ENCODE data around the gene TTLL5.

TTLL5 gene

DNA sequence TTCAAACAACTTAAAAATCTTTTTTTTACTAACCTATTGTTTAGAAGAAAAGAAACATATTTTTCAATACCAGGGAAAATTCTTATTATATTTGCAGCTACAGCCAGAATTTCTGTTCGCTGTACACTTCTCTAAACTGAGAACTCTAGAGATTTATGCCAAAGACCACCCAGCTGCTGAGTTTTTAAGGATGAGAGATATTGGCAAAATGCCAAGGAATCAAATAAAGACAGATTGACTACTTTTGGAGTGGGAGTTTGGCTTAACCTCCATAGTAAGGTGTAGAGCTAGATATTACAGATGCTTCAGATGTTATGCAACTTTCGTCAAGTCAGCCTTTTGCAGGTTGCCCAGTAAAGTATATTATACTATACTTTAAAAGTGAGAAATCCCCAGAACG is 71.8 kb downstream of the TTLL5 start:
- DNase-seq (ENCODE audit: low read depth) = no peak

- no peak for DNase-seq (ENCODE audit: low read depth)
Measured at GRCh38 chr14:75734854-75735253, 73.8 kb downstream of the TTLL5 start.

DNA sequence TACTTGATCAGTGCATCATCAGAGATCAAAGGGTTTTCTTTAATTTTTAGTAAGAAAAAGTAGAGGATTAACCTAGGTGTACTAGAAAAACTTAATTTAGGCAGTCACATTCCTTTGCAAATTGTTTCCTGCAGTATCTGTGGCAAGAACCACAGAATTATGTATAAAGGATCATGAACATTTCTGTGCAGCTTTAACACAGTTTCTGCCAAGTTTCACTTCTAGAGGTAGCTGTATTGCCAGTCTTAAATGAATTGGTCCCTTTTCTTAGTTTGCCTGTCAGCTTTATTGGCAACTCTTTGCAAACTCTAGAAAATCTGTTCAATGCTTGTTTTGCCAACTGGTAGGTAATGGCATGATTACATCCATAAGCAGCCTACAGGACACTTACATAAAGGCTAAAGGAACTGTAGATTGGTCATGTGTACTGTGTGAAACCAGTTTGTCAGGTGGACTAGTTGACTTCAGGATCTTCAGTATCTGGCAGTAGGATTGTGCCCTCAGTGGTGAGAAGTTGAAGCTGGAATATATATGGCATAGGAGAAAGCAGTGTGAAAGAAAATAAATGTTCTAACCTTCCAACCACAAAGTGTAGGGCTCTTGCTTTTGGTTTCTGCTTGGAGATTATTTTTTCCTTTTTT is 75.9 kb downstream of the TTLL5 start:
- no peak for DNase-seq (ENCODE audit: low read depth)

- no peak for DNase-seq (ENCODE audit: low read depth)
Measured at GRCh38 chr14:75738192-75738591, 77.1 kb downstream of the TTLL5 start.

GRCh38 chr14:75742867-75743266 is 81.8 kb downstream of the TTLL5 start:
- DNase-seq (ENCODE audit: low read depth) = no peak

DNA sequence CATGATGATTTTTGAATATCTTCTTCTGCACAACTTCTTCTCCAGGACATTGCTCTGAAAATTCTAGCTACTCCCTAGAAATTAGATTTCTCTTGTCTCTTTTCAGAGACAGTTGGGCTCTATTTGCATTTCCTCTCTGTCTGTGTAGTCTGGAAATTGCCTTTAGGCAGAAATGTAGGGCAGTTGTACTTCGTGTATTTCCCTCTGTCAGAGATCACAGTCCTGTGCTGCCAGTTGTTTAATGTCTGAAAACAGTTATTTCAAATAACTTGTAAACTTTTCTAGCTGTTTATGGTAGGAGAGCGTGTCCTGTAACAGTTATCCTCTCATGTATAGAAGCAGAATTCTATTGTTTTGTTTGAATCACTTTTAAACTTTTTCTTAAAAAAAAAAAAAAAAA is 86.9 kb downstream of the TTLL5 start:
- no peak for DNase-seq (ENCODE audit: low read depth)

DNA sequence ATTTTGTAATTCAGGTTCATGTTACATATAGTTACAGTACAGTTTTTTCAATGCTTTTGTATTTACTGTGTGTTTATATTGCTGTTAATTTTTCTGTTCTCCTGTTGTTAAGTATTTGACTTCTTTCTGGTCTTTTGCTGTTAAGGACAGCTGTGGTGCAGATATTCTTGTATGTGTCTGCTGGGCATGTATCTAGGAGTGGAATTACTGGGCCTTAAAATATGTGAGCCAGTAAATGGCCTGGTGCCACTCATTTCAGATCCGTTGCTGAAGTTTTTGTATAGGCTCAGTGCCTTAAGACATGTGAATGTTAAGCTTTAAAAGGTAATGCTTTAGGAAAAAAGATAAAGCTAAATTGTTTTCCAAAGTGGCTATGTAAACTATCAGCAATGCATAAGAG is 87.3 kb downstream of the TTLL5 start:
- DNase-seq (ENCODE audit: low read depth) = no peak

DNA sequence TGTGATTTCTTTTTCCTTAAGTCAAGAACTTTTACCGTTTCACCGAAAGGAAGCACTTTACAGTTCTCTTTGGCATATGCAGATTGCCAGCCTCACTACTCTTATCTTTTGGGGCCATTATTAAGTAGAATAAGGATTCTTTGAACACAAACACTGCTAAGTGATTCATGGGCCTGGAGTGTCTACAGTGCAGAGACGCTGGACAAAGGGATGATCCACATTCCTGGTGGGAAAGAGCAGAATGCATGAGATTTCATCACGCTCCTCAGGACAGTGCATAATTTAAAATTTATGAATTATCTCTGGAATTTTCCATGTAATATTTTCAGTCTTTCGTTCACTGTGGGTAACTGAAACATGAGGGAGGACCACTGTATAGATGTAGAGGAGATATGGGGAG is 90.2 kb downstream of the TTLL5 start:
- no peak for DNase-seq (ENCODE audit: low read depth)

DNA sequence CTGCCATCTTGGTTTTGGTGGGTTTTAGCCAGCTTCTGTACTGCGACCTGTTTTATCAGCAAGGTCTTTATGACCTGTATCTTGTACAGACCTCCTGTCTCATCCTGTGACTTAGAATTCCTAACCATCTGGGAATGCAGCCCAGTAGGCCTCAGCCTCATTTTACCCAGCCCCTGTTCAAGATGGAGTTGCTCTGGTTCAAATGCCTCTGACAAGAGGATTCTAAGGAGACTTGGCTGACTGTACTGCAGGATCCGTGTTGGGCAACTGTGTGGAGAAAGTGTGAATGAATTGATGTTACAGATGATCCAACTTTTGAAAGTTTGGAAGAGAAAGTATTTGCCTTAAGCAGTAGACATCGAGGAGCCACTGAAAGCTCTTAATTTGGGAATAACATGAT is 91.0 kb downstream of the TTLL5 start:
- DNase-seq (ENCODE audit: low read depth) = no peak

- no peak for DNase-seq (ENCODE audit: low read depth)
Measured at GRCh38 chr14:75752907-75753594, 92.0 kb downstream of the TTLL5 start.

- DNase-seq (ENCODE audit: low read depth) = no peak
Measured at GRCh38 chr14:75753696-75754095, 92.7 kb downstream of the TTLL5 start.

DNA sequence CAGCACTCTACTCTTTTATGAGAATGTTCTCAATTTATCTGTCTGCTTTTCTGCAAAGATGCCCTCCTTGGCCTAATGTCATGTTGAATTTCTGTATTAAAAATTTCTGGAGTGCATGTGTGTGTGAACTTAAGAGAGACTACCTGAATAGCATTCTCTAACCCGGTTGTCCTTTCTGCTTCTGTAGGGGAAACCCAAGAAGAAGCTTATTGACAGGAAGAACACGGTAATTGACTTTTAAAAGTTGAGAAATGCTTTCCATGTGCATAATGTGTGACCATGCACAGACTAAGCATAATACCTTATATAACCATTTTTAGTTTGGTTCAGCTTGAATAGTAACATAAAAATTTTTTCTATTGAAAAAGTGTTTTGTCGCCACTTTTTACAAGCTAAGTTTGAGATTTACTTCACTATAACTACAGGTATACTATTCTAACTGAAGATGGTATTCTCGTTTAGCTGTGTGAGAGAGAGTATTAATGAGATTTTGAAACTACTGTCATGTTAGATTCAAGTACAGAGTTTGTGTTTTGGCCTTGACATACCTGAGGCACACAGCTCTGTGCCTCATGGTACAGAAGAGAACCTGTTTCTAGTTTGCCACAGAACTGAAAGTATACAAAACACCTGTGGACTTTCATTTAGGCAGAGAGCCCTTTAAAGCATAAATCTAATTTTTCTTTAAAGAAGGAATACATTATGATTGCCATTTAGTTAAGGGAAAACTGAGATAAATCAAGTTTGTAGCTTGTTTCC is 96.8 kb downstream of the TTLL5 start:
- DNase-seq (ENCODE audit: low read depth) = no peak

DNA sequence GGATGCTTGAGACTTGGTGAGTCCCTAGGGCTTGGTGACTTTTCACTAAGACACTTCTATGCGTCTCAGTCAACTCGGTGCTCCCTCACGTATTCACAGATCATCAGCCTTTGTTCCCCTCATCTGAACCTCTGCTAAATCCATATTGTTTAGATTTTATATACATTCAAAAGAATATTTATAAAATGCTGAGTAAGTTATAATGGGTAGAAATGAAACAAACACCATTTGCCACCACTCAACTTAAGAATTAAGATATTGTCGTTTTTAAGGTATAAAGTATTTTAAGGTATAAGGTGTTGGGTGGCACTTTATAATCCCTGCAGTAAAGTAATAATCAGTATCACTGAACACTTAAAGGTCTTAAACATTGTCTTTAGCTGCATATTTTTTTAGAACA is 103.0 kb downstream of the TTLL5 start:
- DNase-seq (ENCODE audit: low read depth) = no peak

DNA sequence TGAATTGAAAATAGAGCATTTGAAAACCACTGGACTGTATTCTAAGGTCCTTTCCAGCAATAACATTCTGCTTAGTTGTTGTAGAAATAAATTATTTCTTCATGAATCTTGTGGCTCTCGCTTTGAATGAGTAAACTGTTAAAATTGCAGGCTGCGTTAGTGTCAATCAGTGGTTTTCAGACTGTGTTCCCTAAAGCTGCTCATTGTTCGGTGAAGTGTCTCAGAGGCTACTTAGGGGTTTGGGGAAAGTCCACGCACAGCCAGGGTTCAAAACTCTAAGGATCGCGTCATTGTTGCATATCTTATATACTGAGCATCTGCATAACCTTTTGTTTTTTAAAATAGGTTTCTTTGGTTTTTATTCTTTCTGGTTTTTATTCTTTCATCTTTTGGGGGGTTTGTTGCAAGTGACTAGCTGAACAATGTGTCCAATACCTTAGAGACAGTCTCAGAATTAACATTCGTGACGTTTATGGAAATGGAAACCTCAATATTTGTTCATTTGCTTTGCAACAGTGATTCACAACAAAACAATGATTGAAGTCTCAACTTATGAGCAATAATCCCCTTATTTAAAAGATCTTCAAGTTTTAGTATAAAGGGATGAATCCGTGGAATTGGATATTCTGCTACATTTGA is 108.1 kb downstream of the TTLL5 start:
- DNase-seq (ENCODE audit: low read depth) = no peak

DNA sequence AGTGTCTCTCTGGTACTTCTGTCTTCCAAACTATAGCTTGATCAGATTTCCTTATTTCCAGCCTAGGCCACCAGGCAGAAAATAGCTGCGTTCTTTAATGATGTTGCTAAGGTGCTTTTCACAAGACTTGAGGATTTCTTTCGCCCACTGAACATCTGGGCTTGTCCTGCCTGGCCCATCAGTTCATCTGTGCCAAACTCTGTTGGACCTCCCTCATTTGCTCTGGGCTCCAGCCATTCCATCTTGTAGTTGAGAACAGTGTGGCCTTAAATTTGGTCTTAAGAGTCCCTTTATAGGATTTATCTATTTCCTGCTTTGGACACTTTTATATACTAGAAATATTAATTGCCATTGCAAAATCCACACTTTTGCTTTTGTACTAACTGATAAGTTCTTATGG is 109.6 kb downstream of the TTLL5 start:
- no peak for DNase-seq (ENCODE audit: low read depth)

- DNase-seq (ENCODE audit: low read depth) = no peak
Measured at GRCh38 chr14:75771595-75771994, 110.5 kb downstream of the TTLL5 start.

GRCh38 chr14:75773046-75773445 is 112.0 kb downstream of the TTLL5 start:
- DNase-seq (ENCODE audit: low read depth) = no peak

DNA sequence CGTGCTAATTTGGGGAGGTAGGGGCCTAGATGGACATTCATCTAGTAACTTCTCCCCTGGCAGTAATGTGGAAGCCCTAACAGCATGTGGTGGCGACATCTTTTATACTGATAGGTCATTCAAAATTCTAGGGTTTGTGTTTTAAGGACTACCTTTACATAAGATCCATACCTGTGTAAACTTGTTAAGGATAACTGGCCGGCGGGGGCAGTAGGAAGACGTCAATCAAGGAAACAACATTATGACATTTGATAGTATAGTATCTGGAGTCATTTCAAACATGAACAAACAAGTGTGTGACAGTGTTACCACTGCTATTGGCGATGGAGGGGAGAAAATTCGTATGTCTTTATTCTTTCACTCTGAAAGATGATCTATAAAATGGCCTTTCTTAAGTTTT is 120.0 kb downstream of the TTLL5 start:
- no peak for DNase-seq (ENCODE audit: low read depth)

- DNase-seq (ENCODE audit: low read depth) = no peak
Measured at GRCh38 chr14:75783184-75783583, 122.1 kb downstream of the TTLL5 start.

- DNase-seq (ENCODE audit: low read depth) = no peak
Measured at GRCh38 chr14:75783602-75784313, 122.7 kb downstream of the TTLL5 start.

- no peak for DNase-seq (ENCODE audit: low read depth)
Measured at GRCh38 chr14:75784314-75784686, 123.3 kb downstream of the TTLL5 start.

DNA sequence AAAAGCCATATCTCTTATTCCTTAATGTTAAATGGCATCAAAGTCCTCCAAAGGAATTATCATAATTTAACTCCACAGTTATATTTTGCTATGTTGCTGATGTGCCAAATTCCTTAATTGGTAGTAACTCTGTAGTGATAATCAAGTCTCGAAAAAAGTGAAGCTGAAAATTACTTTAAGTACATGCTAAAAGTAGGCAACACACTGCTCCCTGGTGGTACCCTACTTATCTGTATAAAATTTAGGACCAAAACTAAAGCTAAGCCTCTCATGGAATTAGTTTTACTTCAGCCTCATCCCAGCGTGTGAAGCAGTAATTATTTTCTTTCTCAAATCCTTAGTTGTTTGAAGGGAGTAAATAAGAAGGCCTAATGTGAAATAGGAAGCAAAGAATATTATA is 132.8 kb downstream of the TTLL5 start:
- DNase-seq (ENCODE audit: low read depth) = no peak

All from stimulated activated CD8-positive, alpha-beta memory T cell treated with anti-CD3 and anti-CD28 coated beads, Interleukin-15, amount 100 ng/mL, for 24 hours (primary cell).